Neural cell (in vitro differentiated cells): ENCODE results near the gene BTBD7.

Experiments
- CTCF ChIP-seq: fragments of 450-650 bp; IDR thresholded peaks from 2 replicates; pipeline ENCODE4 v1.5.1; 2014; ENCODE audit warnings: antibody characterized with exemption, mild to moderate bottlenecking, moderate library complexity; ENCODE audit not compliant: poor library complexity, severe bottlenecking
- EP300 ChIP-seq: fragments of 450-650 bp; conservative IDR thresholded peaks from 2 replicates; pipeline ENCODE4 v1.6.1; 2014; ENCODE audit warnings: antibody characterized with exemption, mild to moderate bottlenecking, moderate library complexity; ENCODE audit not compliant: poor library complexity, severe bottlenecking
- EZH2 ChIP-seq: fragments of 200-600, 300-800 bp; shearing (Covaris generic), sonication (generic); IDR thresholded peaks from 2 replicates; pipeline ENCODE4 v1.6.1; 2014; ENCODE audit warnings: antibody characterized with exemption, low read length, borderline replicate concordance, mild to moderate bottlenecking; ENCODE audit not compliant: insufficient read depth, poor library complexity, severe bottlenecking
- MXI1 ChIP-seq: fragments of 450-650 bp; conservative IDR thresholded peaks from 2 replicates; pipeline ENCODE4 v1.6.1; 2014; ENCODE audit warnings: antibody characterized with exemption, mild to moderate bottlenecking; ENCODE audit not compliant: poor library complexity, severe bottlenecking
- RAD21 ChIP-seq: fragments of 450-650 bp; conservative IDR thresholded peaks from 2 replicates; pipeline ENCODE4 v1.6.1; 2014; ENCODE audit warnings: antibody characterized with exemption, mild to moderate bottlenecking, moderate library complexity
- REST ChIP-seq: IDR thresholded peaks from 2 replicates; pipeline ENCODE4 v1.6.1; 2012; ENCODE audit warnings: borderline replicate concordance

- TF ChIP-seq CTCF, result no peak
- no peak for TF ChIP-seq RAD21
- no peak for TF ChIP-seq EP300
- no peak for TF ChIP-seq EZH2
- TF ChIP-seq MXI1, result no peak
- no peak for TF ChIP-seq REST
These were observed 16.1 kb downstream of the BTBD7 start for GRCh38 chr14:93316716-93317115.
